Erythroblast (primary cell): ENCODE measurements around the gene BCDIN3D.
"Not testable (repeated sequence)": the region's sequence is repeated elsewhere in the genome, so short reads cannot be mapped to it uniquely, and the experiment has no call there.

Experiments
- DNase-seq, 2 experiments: peaks; one replicate each; lab custom pipeline; 2025; lab: John Stamatoyannopoulos, UW
- GATA1 ChIP-seq: IDR thresholded peaks from 2 replicates; pipeline ENCODE4 v1.6.1; 2011; ENCODE audit warnings: low read depth, mild to moderate bottlenecking, control low read depth, low read length, moderate library complexity
- POLR2A ChIP-seq: IDR thresholded peaks from 2 replicates; pipeline ENCODE4 v1.6.1; 2011; ENCODE audit warnings: mild to moderate bottlenecking, low read length

The BCDIN3D gene

GRCh38 chr12:49863946-49864797, 21.3 kb upstream of the BCDIN3D start:
- TF ChIP-seq POLR2A (no peak), GATA1 (no peak)
- no peak for DNase-seq

- DNase-seq, result not testable (repeated sequence)
These were observed 18.0 kb upstream of the BCDIN3D start for GRCh38 chr12:49860921-49861320.

GRCh38 chr12:49855890-49856289, 13.0 kb upstream of the BCDIN3D start:
- not testable (repeated sequence) for DNase-seq

- no peak for DNase-seq
- TF ChIP-seq GATA1, result no peak
These were observed 12.1 kb upstream of the BCDIN3D start for GRCh38 chr12:49854976-49855375.

- no peak for TF ChIP-seq GATA1
- no peak for TF ChIP-seq POLR2A
- DNase-seq, result no peak
These were observed 10.8 kb upstream of the BCDIN3D start for GRCh38 chr12:49853671-49854070.

- DNase-seq, result no peak
These were observed 4.3 kb upstream of the BCDIN3D start for GRCh38 chr12:49847161-49847560.

GRCh38 chr12:49846032-49846431, 3.1 kb upstream of the BCDIN3D start:
- TF ChIP-seq POLR2A (no peak), GATA1 (no peak)
- DNase-seq, result no peak

More at GRCh38 chr12:49847161-49847560, 4.3 kb upstream of the BCDIN3D start:
- no peak for TF ChIP-seq POLR2A
- TF ChIP-seq GATA1, result no peak

- DNase-seq, result no peak
- TF ChIP-seq POLR2A (no peak), GATA1 (no peak)
These were observed 1.1 kb upstream of the BCDIN3D start for GRCh38 chr12:49843876-49844437.

- no peak for DNase-seq
- TF ChIP-seq GATA1 (no peak), POLR2A (no peak)
These were observed 505 bp upstream of the BCDIN3D start for GRCh38 chr12:49843411-49843810.

GRCh38 chr12:49838973-49839633, 3.8 kb downstream of the BCDIN3D start:
- DNase-seq, result peak; percentile 42 to 61
- TF ChIP-seq POLR2A (no peak), GATA1 (no peak)

GRCh38 chr12:49832836-49833421, 10.0 kb downstream of the BCDIN3D start:
- DNase-seq, result peak in 1 of 2 experiments; percentile 44
- TF ChIP-seq POLR2A, result no peak
- TF ChIP-seq GATA1, result no peak

GRCh38 chr12:49831717-49832116, 11.2 kb downstream of the BCDIN3D start:
- TF ChIP-seq GATA1, result no peak
- no peak for TF ChIP-seq POLR2A
- peak in 1 of 2 experiments; percentile 9 for DNase-seq

GRCh38 chr12:49828133-49829091, 14.5 kb downstream of the BCDIN3D start, which contains the start of gene NCKAP5L:
Gene NCKAP5L, minus strand, starts transcription at chr12:49828413. Its CDS starts 24,369 bp downstream, at chr12:49804044.
- DNase-seq, result peak; percentile 91
- no peak for TF ChIP-seq POLR2A
- no peak for TF ChIP-seq GATA1

- DNase-seq, result no peak
- no peak for TF ChIP-seq POLR2A
- TF ChIP-seq GATA1, result no peak
These were observed 15.4 kb downstream of the BCDIN3D start for GRCh38 chr12:49827401-49828099.
